K562 (cell line): ENCODE results near the gene MITF.

Source experiments
- ASH1L ChIP-seq: fragments of 450-650 bp; IDR thresholded peaks from 2 replicates; pipeline ENCODE4 v1.6.1; 2018; ENCODE audit warnings: borderline replicate concordance, mild to moderate bottlenecking, low read depth; ENCODE audit not compliant: partially characterized antibody
- ATF3 ChIP-seq, 2 experiments: fragments of 450-650 bp in 1 of 2; sonication (generic) in 1 of 2; formaldehyde crosslinking in 1 of 2; IDR thresholded peaks in 1 of 2; conservative IDR thresholded peaks in 1 of 2; 2 replicates each; pipeline versions ENCODE4 v1.6.1 to v1.8.1; 2016 to 2023; ENCODE audit warnings: mild to moderate bottlenecking in 2 of 2, moderate library complexity in 2 of 2, inconsistent platforms in 1 of 2, missing genetic modification reagents in 1 of 2
- CC2D1A ChIP-seq: fragments of 450-650 bp; IDR thresholded peaks from 2 replicates; pipeline ENCODE4 v1.6.1; 2017; ENCODE audit warnings: mild to moderate bottlenecking
- FOS ChIP-seq: IDR thresholded peaks from 3 replicates; pipeline ENCODE4 v1.6.1; 2011; ENCODE audit not compliant: insufficient read length; ENCODE audit errors: extremely low read depth
- HDAC1 ChIP-seq, 2 experiments: fragments of 450-650 bp; IDR thresholded peaks; 2 replicates each; pipeline ENCODE4 v1.6.1; 2016 to 2017; ENCODE audit warnings: inconsistent platforms in 1 of 2, mild to moderate bottlenecking in 1 of 2, moderate library complexity in 1 of 2
- NFIC ChIP-seq: fragments of 450-650 bp; IDR thresholded peaks from 2 replicates; pipeline ENCODE4 v1.6.1; 2017; ENCODE audit warnings: mild to moderate bottlenecking, inconsistent platforms
- POLR2A ChIP-seq: fragments of 450-650 bp; conservative IDR thresholded peaks from 2 replicates; pipeline ENCODE4 v1.6.1; 2016
- POLR2AphosphoS5 ChIP-seq: IDR thresholded peaks from 2 replicates; pipeline ENCODE4 v1.6.1; 2011; ENCODE audit warnings: mild to moderate bottlenecking, low read depth, low read length, moderate library complexity; ENCODE audit not compliant: control insufficient read depth, insufficient read depth
- ZNF584 ChIP-seq: fragments of 200-800 bp; sonication (Bioruptor generic); IDR thresholded peaks from 2 replicates; pipeline ENCODE4 v1.6.1; 2016; ENCODE audit warnings: low read depth, mild to moderate bottlenecking, missing genetic modification characterization, missing compliant biosample characterization
- TF ChIP-seq, protein P1 (sequence below), 3 experiments: IDR thresholded peaks in 2 of 3; conservative IDR thresholded peaks in 1 of 3; 2 replicates each; pipeline ENCODE4 v1.5.1; 2011 to 2012; ENCODE audit warnings: low read length in 3 of 3, mild to moderate bottlenecking in 3 of 3, control low read depth in 2 of 3, improper control_type of control experiment in 1 of 3, inconsistent platforms in 1 of 3, low read depth in 1 of 3, mixed read lengths in 1 of 3, moderate library complexity in 1 of 3; ENCODE audit not compliant: insufficient read depth in 2 of 3

DNA sequence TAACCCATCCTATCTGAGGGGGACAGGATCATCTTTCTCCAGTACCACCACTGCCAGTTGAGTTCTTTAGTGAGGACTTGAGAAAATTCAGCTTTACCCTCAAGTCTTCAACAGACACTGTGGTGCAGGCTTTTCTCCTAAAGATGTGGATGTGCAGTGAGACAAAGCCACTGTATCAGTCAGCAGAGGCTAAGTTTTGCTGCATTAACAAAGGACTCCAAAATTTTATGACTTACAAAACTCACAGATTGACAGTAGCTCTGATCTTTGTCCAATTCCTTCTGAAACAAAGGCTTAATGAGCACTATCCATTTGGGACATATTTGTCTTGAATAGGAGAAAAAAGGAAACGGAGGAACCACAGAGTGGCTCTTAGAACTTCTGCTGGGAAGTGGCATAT is 87.9 kb downstream of the MITF start:
- no peak for TF ChIP-seq HDAC1 (IDR thresholded peaks at IDR 0.05)
- TF ChIP-seq ATF3 (IDR thresholded peaks at IDR 0.05) = no peak
- no peak for TF ChIP-seq ATF3 (CRISPR knock-in tag; conservative IDR thresholded peaks at IDR 0.05)
- no peak for TF ChIP-seq POLR2AphosphoS5
- TF ChIP-seq ZNF584 = no peak
- TF ChIP-seq, protein P1, sequence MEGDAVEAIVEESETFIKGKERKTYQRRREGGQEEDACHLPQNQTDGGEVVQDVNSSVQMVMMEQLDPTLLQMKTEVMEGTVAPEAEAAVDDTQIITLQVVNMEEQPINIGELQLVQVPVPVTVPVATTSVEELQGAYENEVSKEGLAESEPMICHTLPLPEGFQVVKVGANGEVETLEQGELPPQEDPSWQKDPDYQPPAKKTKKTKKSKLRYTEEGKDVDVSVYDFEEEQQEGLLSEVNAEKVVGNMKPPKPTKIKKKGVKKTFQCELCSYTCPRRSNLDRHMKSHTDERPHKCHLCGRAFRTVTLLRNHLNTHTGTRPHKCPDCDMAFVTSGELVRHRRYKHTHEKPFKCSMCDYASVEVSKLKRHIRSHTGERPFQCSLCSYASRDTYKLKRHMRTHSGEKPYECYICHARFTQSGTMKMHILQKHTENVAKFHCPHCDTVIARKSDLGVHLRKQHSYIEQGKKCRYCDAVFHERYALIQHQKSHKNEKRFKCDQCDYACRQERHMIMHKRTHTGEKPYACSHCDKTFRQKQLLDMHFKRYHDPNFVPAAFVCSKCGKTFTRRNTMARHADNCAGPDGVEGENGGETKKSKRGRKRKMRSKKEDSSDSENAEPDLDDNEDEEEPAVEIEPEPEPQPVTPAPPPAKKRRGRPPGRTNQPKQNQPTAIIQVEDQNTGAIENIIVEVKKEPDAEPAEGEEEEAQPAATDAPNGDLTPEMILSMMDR (IDR thresholded peaks at IDR 0.05 in 2 of 3, conservative IDR thresholded peaks at IDR 0.05 in 1 of 3; ENCODE audit: insufficient read depth in 2 of 3, low read depth in 1 of 3, low read length in 3 of 3) = no peak
- TF ChIP-seq ASH1L = no peak
- no peak for TF ChIP-seq CC2D1A
- TF ChIP-seq FOS = no peak
- TF ChIP-seq NFIC = no peak
- TF ChIP-seq POLR2A = no peak
